GM13977 (cell line): Measurements from ENCODE around the gene PDE10A.
A peak's percentile ranks its signal among the peaks of the same experiment; 100 is the strongest.

ENCODE experiments used
- DNase-seq: peaks from one replicate; pipeline ENCODE4 v3.0.0; 2012; ENCODE audit warnings: low spot score
- in situ Hi-C: fragments of 300-500 bp; cut with MboI; formaldehyde crosslinking; loops from one replicate; pipeline ENCODE4 v1.12.0; 2022; ENCODE audit warnings: low sequenced_read_pairs, low pct_unique_long_range_greater_than_20kb, mixed read lengths, inconsistent platforms; ENCODE audit not compliant: unreplicated experiment
- TF ChIP-seq, protein P1 (sequence below): IDR thresholded peaks from 2 replicates; pipeline ENCODE4 v1.5.1; 2012; ENCODE audit warnings: mild to moderate bottlenecking, control low read depth; ENCODE audit not compliant: insufficient read depth; ENCODE audit errors: extremely low read depth, missing control alignments

Gene PDE10A

DNA sequence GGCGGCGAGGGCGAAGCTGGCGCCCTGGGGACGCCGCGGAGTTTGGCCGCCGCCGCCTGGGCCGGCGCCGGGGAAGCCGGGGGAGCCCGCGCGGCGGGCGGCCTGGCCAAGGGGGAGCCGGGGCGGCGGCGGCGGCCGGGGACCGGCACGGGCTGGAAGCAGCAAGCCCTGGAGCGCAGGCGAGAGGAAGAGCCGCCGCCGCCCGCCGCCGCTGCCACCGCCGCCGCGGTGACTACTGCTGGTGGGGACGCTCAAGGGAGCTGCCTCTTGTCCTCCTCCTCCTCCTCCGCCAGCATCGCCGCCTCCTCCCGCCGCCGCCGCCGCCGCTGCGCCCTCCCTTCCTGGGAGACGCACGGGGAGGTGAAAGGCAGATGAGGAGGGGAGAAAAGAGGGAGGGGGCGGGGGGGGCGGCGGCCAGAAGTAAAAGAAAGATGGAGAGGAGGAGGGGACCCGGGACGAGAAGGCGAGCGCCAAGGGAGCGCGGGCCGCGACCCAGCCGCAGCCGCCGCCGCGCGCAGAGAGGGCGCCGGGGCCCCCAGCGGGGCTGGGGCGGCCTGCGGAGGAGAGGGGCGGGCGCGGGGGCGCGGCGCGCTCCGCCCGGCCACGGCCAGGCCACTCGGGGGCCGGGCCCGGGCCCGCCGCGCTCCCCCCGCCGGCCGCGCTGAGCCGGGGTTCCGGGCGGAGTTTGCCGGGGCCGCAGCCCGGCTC lies 846 bp downstream of the PDE10A start:
- DNase-seq, result no peak
- TF ChIP-seq, protein P1, sequence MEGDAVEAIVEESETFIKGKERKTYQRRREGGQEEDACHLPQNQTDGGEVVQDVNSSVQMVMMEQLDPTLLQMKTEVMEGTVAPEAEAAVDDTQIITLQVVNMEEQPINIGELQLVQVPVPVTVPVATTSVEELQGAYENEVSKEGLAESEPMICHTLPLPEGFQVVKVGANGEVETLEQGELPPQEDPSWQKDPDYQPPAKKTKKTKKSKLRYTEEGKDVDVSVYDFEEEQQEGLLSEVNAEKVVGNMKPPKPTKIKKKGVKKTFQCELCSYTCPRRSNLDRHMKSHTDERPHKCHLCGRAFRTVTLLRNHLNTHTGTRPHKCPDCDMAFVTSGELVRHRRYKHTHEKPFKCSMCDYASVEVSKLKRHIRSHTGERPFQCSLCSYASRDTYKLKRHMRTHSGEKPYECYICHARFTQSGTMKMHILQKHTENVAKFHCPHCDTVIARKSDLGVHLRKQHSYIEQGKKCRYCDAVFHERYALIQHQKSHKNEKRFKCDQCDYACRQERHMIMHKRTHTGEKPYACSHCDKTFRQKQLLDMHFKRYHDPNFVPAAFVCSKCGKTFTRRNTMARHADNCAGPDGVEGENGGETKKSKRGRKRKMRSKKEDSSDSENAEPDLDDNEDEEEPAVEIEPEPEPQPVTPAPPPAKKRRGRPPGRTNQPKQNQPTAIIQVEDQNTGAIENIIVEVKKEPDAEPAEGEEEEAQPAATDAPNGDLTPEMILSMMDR, result no peak
- in situ Hi-C loops, result no loop called here

DNA sequence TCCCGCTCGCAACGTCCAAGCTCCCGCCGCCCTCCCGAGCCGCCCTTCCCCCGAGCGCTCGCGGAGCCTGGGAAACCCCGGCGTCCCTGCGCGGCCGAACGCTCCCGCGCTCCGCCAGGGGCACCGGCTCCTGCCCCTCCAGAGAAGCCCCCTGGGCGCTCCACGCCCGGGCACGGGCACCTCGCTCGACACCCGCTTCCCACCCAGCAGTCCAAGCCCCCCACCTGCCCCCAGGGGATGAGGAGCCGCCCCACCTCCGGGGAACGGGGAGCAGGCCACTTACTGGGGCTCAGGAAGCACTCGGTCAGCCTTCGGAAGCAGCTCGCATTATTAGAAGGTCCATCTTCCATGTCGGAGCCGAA lies 1.4 kb downstream of the PDE10A start:
- TF ChIP-seq, protein P1, result no peak
- in situ Hi-C loops, result no loop called here

DNA sequence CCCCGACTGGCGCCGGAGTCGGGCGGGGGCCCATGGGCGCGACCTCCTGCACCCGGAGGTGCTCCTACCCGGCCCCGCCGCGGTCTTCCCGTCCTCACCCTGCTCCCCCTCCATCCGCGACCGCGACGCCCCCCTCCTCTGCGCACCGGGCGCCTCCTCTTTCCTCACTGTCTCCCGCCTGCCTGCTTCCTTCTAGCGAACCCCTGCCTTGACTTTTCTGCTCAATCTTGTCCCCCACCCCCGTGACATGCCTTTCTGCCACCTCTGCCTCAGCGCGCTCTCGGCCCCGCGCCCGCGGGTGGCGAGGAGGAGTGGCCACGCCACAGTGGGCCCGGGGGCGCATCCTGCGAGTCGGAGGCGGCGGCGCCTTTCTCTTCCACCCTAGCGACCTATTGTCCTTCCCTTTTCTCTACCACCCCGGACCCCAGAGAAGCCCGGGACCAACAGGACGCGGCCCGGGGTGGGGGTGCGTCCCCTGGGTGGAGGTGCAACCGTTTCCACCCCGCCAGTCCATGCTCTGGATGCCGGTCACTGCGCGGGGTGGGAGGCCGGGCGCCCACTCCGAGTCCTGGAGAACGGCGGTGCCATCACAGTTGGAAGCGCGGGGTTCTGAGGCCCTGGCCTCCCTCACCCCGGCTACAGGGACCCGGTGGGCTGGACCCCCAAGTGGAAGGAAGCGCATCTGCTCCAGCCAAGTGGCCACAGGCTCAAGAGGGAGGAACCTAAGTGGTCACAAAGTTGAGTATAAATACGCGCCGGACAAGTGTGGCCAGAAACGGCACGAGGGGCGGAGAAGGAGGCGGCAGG lies 2.0 kb downstream of the PDE10A start:
- in situ Hi-C loops, result no loop called here

More for the DNA sequence above, 1.4 kb downstream of the PDE10A start:
- peak; percentile 59 for DNase-seq

DNA sequence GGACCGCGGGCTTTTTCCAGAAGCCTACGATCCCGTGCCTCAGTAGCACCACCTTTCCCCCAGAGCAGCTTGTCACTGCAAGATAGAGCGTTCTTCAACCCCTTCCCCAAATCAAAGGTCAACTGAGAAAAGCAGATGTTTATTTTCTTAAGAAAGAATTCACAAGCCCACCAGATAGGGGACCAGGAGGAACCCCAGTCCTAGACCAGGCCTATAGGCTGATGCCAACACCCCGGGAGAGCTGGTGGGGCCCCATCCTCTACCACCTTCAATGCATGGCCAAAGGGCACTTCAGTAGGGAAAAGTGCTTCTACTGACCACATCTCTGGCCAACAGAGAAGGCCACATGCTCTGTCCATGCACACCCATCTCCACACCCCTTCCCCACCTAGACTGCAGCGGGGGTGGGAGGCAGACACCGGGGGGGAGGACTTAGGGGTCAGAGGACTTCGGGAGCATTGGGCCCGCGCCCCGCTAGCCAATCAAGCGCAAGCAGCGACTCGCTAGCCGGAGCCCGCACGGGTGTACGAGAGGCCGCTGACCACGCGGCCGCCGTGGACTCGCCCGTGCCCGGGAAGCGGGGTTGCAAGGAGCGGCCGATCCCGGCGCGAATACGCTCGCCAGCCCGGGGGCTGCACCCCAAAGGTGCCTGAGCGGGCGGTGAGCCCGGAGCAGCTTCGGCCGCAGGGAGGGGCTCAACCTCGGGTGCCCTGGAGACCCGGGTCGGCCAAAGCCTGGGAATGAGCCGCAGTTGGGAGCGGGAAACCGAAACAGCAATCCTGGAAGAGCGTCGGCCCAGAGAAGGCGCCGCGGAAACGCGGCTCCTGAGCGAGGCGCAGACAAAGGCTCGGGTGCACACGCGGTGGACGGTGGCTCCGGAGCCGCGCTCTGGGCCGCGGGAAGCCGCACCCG lies 2.8 kb downstream of the PDE10A start:
- DNase-seq, result no peak
- TF ChIP-seq, protein P1, result no peak
- in situ Hi-C loops, result no loop called here

More for the DNA sequence above, 2.0 kb downstream of the PDE10A start:
- TF ChIP-seq, protein P1, result no peak
- DNase-seq, result peak; percentile 41

DNA sequence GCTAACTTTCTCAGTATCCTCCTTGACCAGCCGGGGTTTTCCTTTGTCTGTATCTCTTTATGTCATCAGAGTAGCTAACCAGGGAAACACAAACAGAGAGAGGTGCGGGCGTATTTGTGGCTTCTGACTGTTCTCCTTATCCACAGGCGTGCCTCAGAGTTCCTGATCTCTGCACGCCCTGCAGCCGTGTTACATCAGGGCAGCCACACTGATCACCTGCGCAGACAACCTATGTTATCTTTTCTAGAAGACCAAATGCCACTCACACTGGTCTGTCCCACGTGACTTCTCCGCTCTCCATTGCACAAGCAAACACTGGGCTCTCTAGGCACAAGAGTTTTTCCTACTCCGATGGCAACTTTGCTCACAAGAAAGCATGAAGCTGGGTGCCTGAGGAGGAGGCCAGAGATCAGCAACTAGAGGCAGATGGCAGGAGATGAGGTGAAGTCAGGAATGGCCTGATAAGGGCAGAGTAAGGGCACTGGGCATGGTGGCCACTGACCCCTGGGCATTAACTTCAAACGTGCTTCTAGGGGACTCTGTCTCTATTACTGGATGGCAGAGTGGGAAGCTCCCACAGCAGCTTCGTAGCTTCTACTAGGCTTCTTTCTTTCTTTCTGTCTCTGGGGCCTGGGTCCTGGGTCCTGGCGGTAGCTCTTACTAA lies 4.5 kb downstream of the PDE10A start:
- DNase-seq, result no peak
- in situ Hi-C loops, result no loop called here
- TF ChIP-seq, protein P1, result no peak

DNA sequence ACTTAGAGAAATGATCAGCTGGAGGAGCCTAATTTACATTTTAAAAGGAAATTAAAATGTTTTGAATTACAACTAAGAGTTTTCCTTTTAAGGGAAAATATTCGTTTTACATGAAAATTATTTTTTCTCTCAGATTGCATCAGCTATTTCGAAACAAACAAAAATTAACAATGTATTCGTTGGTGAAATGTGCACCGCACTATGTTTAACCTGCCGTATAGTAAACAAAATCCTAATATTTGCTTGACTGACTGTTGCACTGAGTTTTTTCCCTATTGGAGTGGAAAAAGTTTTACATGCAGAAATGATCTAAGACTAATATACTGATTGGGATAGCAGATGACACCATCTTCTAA lies 5.7 kb downstream of the PDE10A start:
- no peak for DNase-seq
- TF ChIP-seq, protein P1, result no peak
- in situ Hi-C loops, result no loop called here
